Amniotic stem cell (primary cell): ENCODE results near the gene LRCOL1.

Experiments
- DNase-seq: peaks from one replicate; lab custom pipeline; 2025; lab: John Stamatoyannopoulos, UW

The LRCOL1 gene

GRCh38 chr12:132582058-132582420 is 28.3 kb downstream of the LRCOL1 start:
- DNase-seq = no peak

- no peak for DNase-seq
These were observed 28.9 kb downstream of the LRCOL1 start for GRCh38 chr12:132581348-132582057.

- DNase-seq = no peak
These were observed 29.6 kb downstream of the LRCOL1 start for GRCh38 chr12:132580701-132581292.

- DNase-seq = no peak
These were observed 30.6 kb downstream of the LRCOL1 start for GRCh38 chr12:132579744-132580143.

GRCh38 chr12:132578826-132579225 is 31.6 kb downstream of the LRCOL1 start:
- no peak for DNase-seq

- DNase-seq = no peak
These were observed 32.3 kb downstream of the LRCOL1 start for GRCh38 chr12:132578118-132578517.

GRCh38 chr12:132577191-132577920 is 33.0 kb downstream of the LRCOL1 start:
- no peak for DNase-seq

- no peak for DNase-seq
These were observed 33.7 kb downstream of the LRCOL1 start for GRCh38 chr12:132576701-132577100.

- DNase-seq = no peak
These were observed 34.7 kb downstream of the LRCOL1 start for GRCh38 chr12:132575661-132576060.

GRCh38 chr12:132574271-132574996 is 35.9 kb downstream of the LRCOL1 start:
- no peak for DNase-seq

GRCh38 chr12:132572801-132573760 is 37.3 kb downstream of the LRCOL1 start:
- no peak for DNase-seq

GRCh38 chr12:132572106-132572505 is 38.3 kb downstream of the LRCOL1 start:
- DNase-seq = no peak

- DNase-seq = no peak
These were observed 38.8 kb downstream of the LRCOL1 start for GRCh38 chr12:132571598-132571997.

- no peak for DNase-seq
These were observed 39.3 kb downstream of the LRCOL1 start for GRCh38 chr12:132571051-132571450.

GRCh38 chr12:132570635-132571034 is 39.7 kb downstream of the LRCOL1 start:
- DNase-seq = no peak

GRCh38 chr12:132569856-132570480 is 40.4 kb downstream of the LRCOL1 start:
- no peak for DNase-seq

- DNase-seq = no peak
These were observed 41.4 kb downstream of the LRCOL1 start for GRCh38 chr12:132568826-132569480.

- no peak for DNase-seq
These were observed 42.1 kb downstream of the LRCOL1 start for GRCh38 chr12:132568301-132568700.

- DNase-seq = no peak
These were observed 43.8 kb downstream of the LRCOL1 start for GRCh38 chr12:132566516-132567131.

- DNase-seq = no peak
These were observed 45.0 kb downstream of the LRCOL1 start for GRCh38 chr12:132565365-132565764.
